HL-60 (cell line): Measurements from ENCODE around the gene ZC3H14.

Experiments used
- DNase-seq, 2 experiments: peaks; one replicate each; pipeline ENCODE4 v3.0.0-alpha.2; 2010 to 2020; ENCODE audit warnings: low read depth in 1 of 2, low spot score in 1 of 2
- H3K27ac ChIP-seq: fragments of 250-450 bp; sonication (Bioruptor Pico); replicated peaks from 2 replicates; pipeline ENCODE4 v1.5.1; 2020; ENCODE audit warnings: mild to moderate bottlenecking, moderate library complexity
- H3K27me3 ChIP-seq: fragments of 250-450 bp; sonication (Bioruptor Pico); 2 replicates; pipeline ENCODE4 v1.5.1; 2021; ENCODE audit warnings: mild to moderate bottlenecking, moderate library complexity; ENCODE audit not compliant: insufficient read depth, poor library complexity, severe bottlenecking
- H3K4me3 ChIP-seq: replicated peaks from 2 replicates; pipeline ENCODE4 v1.5.1; 2011; ENCODE audit warnings: mild to moderate bottlenecking, control low read depth, low read length; ENCODE audit not compliant: insufficient read depth
- GABPA ChIP-seq: IDR thresholded peaks from 2 replicates; pipeline ENCODE4 v1.6.1; 2012; ENCODE audit warnings: low read depth
- POLR2AphosphoS5 ChIP-seq: IDR thresholded peaks from 2 replicates; pipeline ENCODE4 v1.6.1; 2012; ENCODE audit warnings: low read depth
- SPI1 ChIP-seq: IDR thresholded peaks from 2 replicates; pipeline ENCODE4 v1.6.1; 2012; ENCODE audit warnings: low read depth, mild to moderate bottlenecking, borderline replicate concordance
- TF ChIP-seq, protein P1 (sequence below): IDR thresholded peaks from one replicate; pipeline ENCODE4 v1.5.1; 2011; ENCODE audit warnings: low read length, control low read depth, inconsistent platforms; ENCODE audit not compliant: insufficient read depth
- TF ChIP-seq, protein P2 (sequence below): IDR thresholded peaks from 2 replicates; pipeline ENCODE4 v1.6.1; 2012; ENCODE audit warnings: low read depth; ENCODE audit not compliant: insufficient replicate concordance

ZC3H14 gene

DNA sequence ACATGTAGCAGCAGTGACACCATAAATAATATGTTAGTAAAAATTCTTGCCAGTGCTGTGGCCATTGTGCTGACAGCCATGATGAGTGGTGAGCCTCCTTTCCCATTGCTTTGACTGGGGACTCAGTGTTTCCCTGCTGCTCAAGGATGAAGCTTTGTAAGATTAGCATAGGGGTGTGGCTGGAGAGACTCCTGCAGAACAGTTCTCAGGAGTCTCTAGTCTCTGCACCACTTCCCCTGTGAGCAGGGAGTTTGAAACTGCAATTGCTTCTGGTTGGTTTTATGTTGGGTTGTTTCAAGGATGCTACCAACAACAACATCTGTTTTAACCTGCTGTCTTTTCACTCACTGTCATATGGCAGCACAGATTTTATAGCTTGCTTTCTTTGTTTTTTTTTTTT lies 41.4 kb downstream of the ZC3H14 start:
- H3K27me3 ChIP-seq: no peaks in the 10 kb centered on the region
- H3K4me3 ChIP-seq: no peak overlapping the region
- H3K27ac ChIP-seq: no peak overlapping the region
- no peak for TF ChIP-seq GABPA
- TF ChIP-seq, protein P1, sequence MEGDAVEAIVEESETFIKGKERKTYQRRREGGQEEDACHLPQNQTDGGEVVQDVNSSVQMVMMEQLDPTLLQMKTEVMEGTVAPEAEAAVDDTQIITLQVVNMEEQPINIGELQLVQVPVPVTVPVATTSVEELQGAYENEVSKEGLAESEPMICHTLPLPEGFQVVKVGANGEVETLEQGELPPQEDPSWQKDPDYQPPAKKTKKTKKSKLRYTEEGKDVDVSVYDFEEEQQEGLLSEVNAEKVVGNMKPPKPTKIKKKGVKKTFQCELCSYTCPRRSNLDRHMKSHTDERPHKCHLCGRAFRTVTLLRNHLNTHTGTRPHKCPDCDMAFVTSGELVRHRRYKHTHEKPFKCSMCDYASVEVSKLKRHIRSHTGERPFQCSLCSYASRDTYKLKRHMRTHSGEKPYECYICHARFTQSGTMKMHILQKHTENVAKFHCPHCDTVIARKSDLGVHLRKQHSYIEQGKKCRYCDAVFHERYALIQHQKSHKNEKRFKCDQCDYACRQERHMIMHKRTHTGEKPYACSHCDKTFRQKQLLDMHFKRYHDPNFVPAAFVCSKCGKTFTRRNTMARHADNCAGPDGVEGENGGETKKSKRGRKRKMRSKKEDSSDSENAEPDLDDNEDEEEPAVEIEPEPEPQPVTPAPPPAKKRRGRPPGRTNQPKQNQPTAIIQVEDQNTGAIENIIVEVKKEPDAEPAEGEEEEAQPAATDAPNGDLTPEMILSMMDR: no peak
- TF ChIP-seq SPI1: no peak
- TF ChIP-seq, protein P2, sequence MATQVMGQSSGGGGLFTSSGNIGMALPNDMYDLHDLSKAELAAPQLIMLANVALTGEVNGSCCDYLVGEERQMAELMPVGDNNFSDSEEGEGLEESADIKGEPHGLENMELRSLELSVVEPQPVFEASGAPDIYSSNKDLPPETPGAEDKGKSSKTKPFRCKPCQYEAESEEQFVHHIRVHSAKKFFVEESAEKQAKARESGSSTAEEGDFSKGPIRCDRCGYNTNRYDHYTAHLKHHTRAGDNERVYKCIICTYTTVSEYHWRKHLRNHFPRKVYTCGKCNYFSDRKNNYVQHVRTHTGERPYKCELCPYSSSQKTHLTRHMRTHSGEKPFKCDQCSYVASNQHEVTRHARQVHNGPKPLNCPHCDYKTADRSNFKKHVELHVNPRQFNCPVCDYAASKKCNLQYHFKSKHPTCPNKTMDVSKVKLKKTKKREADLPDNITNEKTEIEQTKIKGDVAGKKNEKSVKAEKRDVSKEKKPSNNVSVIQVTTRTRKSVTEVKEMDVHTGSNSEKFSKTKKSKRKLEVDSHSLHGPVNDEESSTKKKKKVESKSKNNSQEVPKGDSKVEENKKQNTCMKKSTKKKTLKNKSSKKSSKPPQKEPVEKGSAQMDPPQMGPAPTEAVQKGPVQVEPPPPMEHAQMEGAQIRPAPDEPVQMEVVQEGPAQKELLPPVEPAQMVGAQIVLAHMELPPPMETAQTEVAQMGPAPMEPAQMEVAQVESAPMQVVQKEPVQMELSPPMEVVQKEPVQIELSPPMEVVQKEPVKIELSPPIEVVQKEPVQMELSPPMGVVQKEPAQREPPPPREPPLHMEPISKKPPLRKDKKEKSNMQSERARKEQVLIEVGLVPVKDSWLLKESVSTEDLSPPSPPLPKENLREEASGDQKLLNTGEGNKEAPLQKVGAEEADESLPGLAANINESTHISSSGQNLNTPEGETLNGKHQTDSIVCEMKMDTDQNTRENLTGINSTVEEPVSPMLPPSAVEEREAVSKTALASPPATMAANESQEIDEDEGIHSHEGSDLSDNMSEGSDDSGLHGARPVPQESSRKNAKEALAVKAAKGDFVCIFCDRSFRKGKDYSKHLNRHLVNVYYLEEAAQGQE: no peak
- TF ChIP-seq POLR2AphosphoS5: no peak
- no peak for DNase-seq

DNA sequence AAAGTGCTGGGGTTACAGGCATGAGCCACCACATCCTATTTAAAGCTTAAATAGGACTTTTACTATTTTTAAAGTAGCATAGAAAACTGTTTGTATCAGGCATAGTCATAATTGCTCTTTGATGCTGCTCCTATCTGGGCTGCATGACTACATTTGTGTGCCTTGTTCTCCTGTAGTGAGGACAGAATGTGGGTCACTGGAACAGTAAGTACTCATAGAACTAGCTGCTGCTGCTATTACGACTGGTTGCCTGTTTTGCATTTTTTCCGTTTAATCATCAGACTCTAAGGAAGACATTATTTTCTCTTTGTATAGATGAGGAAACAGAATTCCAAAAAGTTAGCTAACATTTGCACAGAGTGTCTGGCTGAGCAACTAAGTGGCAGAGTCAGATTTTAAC lies 42.8 kb downstream of the ZC3H14 start:
- no peak overlapping the region for H3K4me3 ChIP-seq
- no peak overlapping the region for H3K27ac ChIP-seq
- DNase-seq: no peak
- no peaks in the 10 kb centered on the region for H3K27me3 ChIP-seq
- TF ChIP-seq, protein P1: no peak
- no peak for TF ChIP-seq POLR2AphosphoS5
- TF ChIP-seq GABPA: no peak
- TF ChIP-seq, protein P2: no peak
- no peak for TF ChIP-seq SPI1

DNA sequence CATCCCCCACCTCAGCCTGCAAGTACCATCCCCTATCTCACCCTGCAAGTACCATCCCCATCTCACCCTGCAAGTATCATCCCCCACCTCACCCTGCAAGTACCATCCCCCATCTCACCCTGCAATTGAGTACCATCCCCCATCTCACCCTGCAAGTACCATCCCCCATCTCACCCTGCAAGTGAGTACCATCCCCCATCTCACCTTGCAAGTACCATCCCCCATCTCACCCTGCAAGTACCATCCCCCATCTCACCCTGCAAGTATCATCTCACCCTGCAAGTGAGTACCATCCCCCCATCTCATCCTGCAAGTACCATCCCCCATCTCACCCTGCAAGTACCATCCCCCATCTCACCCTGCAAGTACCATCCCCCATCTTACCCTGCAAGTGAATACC lies 45.0 kb downstream of the ZC3H14 start:
- TF ChIP-seq SPI1 (no peak), POLR2AphosphoS5 (no peak), GABPA (no peak)
- TF ChIP-seq, protein P1: no peak
- TF ChIP-seq, protein P2: no peak

More for the DNA sequence above, 45.0 kb downstream of the ZC3H14 start:
- Histone ChIP-seq H3K27ac (no peak overlapping the region), H3K27me3 (no peaks in the 10 kb centered on the region), H3K4me3 (no peak overlapping the region)
- DNase-seq: no peak
